GM19372 (cell line): ENCODE measurements around the gene BACE1-AS.
"Not testable (repeated sequence)": the region's sequence is repeated elsewhere in the genome, so short reads cannot be mapped to it uniquely, and the experiment has no call there.

ENCODE experiments used
- ATAC-seq: cut with Tn5 transposase; IDR thresholded peaks from one replicate; pipeline ENCODE4 v1.9.1; 2021; ENCODE audit warnings: mild to moderate bottlenecking, low read depth, moderate library complexity; ENCODE audit not compliant: unreplicated experiment

BACE1-AS gene

GRCh38 chr11:117290809-117291396 lies at the start of gene BACE1-AS:
BACE1-AS (plus strand) TSS chr11:117291346.
- ATAC-seq, result no peak

DNA sequence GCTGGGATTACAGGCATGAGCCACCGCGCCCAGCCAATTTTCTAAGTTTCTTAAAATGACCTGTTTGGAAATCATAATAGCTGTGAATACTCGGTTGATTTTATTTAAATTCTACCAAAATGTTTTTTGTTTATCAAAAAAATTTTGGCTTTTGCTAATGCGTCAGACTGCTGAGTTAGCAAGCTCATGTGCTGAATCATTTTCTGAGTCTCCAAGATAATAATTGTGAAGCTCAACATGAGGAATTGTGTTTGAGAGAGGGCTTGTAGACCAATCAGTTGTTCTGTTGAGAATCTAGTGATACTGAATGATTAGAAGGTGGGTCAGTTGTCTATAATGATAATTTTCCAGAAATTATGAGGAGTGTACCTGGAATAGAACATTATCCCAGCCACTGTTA lies 42.8 kb upstream of the BACE1-AS start:
- ATAC-seq, result no peak

GRCh38 chr11:117249571-117249970 lies 41.6 kb upstream of the BACE1-AS start:
- ATAC-seq, result no peak

DNA sequence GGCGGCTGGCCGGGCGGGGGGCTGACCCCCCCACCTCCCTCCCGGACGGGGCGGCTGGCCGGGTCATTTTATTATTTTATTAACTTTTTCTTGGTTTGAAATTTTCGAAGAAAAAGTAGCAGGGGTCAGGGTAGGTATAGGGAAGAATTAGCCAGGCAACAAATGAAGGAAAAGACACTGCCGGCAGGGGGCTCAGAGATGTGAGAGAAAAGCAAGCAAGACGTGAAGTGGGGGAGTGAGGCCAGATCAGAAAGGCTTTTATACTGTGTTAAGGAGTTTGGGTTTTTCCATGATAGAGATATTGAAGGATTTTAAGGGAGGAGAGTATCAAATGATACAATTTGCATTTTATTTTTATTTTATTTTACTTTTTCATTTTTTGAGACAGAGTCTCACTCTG lies 39.6 kb upstream of the BACE1-AS start:
- no peak for ATAC-seq

DNA sequence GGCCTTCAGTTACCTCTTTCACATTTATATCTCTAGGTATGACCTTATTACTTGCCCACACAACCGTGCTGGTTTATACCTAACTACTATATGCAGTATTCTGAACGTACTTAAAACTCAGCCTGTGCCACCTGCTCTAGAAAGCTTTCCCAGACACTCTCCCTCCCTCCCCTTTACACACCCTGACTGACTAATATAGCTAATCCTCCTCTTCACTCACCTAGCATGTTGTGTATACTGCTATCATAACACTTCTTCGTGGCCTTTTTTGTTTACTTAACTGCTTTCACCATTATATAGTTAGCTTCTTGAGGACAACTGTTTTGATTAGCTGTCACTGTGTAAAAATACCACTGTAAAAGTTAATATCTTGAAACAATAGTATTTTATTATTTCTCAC lies 35.2 kb upstream of the BACE1-AS start:
- ATAC-seq, result no peak

GRCh38 chr11:117256573-117256972 lies 34.6 kb upstream of the BACE1-AS start:
- ATAC-seq, result no peak

GRCh38 chr11:117258576-117258975 lies 32.6 kb upstream of the BACE1-AS start:
- no peak for ATAC-seq

DNA sequence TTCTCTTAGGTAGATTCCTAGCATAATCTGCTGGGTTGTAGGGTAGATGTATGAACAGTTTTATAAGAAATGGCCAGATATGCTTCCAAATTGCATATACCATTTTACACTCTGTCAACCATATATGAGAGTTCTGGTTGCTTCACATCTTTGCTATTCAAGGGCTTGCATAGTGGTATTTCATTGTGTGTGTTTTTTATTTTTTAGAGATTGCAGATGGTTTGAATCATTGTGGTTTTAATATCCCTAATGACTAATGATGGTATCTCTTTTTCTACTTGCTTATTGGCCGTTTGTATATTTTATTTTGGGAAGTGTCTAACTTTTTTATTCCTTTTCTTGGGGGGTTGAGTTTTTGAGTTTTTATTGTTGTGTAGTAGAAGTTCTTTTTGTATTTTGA lies 31.7 kb upstream of the BACE1-AS start:
- ATAC-seq, result no peak

- not testable (repeated sequence) for ATAC-seq
Observed at GRCh38 chr11:117264624-117265323, 26.4 kb upstream of the BACE1-AS start.

DNA sequence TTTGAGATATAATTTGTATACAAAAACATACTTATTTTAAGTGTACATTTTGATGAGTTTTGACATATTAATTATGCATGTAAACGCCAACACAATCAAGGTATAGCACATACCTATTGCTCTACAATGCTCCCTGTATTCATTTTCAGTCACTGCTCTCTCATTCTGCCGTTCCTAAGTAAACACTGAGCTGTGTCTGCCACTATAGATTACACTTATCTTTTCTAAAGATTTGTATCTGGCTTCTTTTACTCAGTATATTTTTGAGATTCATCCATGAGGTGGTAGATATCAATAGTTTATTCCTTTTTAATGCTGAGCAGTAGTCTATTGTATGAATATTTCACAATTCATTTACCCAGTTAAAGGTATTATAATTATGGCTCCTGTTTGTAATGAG lies 25.4 kb upstream of the BACE1-AS start:
- no peak for ATAC-seq

GRCh38 chr11:117269856-117270255 lies 21.3 kb upstream of the BACE1-AS start:
- no peak for ATAC-seq

- ATAC-seq, result no peak
Observed at GRCh38 chr11:117271208-117271607, 19.9 kb upstream of the BACE1-AS start.

DNA sequence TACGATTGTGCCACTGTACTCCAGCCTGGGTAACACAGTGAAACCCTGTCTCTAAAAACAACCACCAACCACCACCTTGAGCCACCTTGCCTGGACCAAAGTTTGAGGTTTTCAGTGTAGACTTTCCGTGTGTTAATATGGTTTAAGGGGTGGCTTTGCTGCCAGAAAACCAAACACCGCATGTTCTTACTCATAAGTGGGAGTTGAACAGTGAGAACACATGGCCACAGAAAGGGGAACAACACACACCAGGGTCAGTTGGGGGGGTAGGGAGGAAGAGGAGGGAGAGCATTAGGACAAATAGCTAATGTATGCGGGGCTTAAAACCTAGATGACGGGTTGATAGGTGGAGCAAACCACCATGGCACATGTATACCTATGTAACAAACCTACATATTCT lies 19.0 kb upstream of the BACE1-AS start:
- not testable (repeated sequence) for ATAC-seq

- no peak for ATAC-seq
Observed at GRCh38 chr11:117273550-117274289, 17.4 kb upstream of the BACE1-AS start.

GRCh38 chr11:117278347-117278746 lies 12.8 kb upstream of the BACE1-AS start:
- ATAC-seq, result no peak

DNA sequence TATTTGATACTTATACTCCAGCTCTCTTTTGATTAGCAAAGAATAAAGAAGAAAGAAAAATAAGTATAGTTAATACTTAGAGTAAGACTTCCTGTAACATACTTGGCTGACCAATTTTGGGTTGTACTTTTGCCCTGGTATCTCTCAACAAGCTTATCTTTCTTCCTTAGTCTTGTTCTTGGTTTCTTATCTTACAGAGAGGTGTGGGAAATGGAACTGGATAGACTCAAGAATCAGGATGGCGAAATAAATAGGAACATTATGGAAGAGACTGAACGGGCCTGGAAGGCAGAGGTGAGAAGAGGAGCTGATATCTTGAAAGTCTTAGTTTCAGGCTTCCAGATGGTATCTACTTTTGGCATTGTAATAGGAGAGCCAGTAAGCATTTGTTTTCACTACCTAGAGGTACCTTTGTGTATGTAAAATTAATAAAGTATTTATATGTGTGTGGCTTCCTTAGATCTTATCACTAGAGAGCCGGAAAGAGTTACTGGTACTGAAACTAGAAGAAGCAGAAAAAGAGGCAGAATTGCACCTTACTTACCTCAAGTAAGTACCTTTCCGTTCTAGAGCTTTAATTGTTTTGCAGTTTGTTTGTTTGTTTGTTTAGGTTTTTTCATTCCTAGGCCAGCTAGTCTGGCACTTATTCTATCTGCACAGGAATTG lies 11.3 kb upstream of the BACE1-AS start:
- ATAC-seq, result no peak

GRCh38 chr11:117281159-117281558 lies 10.0 kb upstream of the BACE1-AS start:
- ATAC-seq, result no peak

DNA sequence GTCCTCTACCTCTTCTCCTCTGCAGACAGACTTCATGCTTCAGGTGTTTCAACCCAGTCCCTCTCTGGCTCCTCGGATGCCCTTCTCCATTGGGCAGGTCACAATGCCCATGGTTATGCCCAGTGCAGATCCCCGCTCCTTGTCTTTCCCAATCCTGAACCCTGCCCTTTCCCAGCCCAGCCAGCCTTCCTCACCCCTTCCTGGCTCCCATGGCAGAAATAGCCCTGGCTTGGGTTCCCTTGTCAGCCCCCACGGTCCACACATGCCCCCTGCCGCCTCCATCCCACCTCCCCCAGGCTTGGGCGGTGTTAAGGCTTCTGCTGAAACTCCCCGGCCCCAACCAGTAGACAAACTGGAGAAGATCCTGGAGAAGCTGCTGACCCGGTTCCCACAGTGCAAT lies 9.3 kb upstream of the BACE1-AS start:
- no peak for ATAC-seq

DNA sequence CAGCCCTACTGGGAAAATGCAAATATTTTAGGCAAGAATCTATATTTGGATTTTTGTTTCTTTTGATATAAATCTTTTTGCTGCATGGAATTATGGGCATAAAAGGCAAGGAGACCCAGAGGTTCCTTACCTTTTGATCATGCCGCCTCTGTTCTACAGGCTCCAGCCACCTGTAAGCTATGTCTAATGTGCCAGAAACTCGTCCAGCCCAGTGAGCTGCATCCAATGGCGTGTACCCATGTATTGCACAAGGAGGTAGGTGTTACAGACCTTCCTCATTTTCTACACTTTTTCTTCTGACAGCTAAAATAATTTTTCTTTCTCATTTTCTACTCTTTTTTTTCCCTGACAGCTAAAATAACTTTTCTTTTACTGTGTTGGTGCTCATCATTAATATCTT lies 8.2 kb upstream of the BACE1-AS start:
- ATAC-seq, result no peak

DNA sequence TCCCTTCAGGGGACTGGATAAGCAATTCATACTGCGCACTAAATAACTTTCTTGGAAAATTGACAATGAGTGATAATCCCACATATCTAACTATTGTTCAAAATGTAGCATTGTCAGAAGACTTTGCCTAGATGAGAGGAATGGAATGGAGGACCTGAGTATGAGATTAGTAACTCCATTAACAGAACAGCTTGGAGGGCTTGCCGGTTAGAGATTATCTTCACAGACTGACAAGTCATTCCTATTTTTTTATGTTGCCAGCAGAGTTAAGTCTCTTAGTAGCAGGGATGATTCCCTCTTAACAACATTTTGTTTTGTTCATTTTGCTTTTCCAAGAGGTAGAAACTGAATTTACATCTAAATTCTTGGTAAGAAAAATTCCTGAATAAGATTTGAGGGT lies 7.1 kb upstream of the BACE1-AS start:
- no peak for ATAC-seq

DNA sequence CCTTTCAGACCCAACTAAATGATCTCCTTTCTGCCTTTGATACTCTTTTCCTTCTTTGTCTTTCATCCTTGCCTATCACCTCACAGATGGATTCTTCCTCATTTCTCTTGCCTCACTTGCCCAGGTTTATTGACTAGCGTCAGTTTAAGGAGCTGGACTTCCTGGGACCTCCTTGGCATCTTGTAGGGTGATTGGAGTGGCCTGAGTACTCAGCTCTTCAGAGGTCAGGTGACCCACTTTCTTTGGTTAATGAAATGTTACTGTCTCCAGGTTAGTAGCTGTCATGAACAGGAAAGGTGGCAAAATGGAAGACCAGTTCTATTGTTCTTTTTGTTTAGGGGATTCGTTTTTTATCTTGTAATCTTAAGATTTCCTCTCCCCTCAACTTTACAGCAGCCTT lies 4.6 kb upstream of the BACE1-AS start:
- no peak for ATAC-seq
